NOMO-1 (cell line): ENCODE data around the gene ABCC1.

Experiments
- DNase-seq, 2 experiments: peaks; one replicate each; lab custom pipeline; 2025; ENCODE audit not compliant: unreplicated experiment in 2 of 2; lab: John Stamatoyannopoulos, UW

ABCC1 gene

DNA sequence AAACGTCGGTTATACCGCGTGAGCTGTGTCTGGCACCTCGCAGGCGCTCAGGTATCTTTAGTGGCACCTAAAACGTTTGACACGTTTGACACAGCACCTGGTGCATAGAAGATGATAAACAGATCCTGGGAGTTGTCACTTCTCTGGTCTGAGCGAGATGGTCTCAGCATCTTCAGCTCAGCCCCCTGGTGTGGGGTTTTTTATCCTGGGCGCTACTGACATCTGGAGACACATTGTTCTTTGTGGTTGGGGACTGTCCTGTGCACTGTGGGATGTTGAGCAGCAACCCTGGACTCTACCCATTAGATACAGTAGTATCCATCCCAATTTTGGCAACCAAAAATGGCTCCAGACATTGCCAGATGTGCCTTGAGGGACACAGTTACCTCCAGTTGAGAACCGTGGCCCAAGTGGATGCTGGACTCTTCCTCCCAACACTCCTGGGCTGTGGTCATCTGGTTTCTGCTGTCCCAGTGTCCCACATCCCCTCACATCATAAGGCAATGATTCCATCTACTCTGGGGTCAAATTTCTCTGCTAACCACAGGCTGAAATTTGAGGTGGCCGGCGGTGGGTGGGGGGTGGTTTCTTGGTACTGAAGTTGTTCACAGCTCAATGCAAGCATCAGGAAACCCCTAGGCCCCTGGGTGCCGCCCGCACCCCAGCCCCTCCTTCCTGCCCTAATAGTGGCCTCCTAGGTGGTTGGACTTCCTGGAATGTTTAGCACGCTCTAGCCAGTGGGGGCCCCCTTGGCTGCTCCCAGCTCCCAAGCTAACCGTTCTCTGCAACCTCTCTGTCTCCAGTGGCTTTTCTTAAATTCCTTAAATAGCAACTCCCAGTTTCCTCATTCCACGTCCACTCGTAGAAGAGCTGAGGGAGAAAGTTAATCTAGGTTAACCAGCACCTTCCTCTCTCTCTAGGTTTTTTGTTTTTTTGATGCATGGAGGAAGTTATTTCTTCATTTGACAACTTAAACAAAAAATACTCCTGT, 124.8 kb downstream of the ABCC1 start:
- DNase-seq = peak; percentile 42 to 47

DNA sequence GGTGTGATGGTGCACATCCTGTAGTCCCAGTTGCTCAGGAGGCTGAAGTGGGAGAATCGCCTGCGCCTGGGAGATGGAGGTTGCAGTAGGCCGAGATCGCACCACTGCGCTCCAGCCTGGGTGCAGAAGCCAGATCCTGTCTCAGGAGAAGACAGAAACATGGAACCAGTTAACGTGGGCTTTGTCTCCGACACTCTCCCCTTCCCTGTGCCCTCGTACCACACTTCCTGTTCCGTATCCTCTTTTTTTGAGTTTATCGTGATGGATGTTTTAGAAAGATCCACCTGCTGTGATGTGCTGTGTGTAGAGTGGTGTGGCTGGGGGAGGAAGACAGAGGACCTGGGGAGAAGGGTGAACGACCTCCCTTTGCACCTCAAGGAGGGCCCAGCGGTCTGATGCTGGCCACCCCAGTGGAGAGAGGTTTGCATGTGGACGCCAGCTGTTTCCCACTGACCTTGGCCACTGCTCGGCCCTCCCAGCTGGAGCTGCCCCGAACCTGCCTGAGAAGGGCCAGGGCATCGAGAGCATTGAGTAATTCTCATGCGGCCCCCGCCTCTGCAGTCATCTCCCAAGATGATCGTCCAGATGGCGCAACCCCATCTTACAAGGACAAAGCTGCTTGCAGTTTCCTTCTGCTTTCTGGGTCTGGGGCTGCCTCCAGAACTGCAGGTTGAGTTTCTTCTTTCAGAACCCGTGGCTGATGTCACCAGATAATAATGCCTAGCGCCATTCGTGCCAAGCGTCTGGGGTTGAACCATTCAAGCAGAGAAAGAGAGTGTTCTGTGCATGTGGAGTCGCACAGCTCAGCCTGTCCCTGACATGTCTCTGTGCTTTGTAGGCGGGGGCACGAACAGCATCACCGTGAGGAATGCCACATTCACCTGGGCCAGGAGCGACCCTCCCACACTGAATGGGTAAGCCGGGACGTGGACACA, 126.3 kb downstream of the ABCC1 start:
- peak; percentile 95 to 97 for DNase-seq

DNA sequence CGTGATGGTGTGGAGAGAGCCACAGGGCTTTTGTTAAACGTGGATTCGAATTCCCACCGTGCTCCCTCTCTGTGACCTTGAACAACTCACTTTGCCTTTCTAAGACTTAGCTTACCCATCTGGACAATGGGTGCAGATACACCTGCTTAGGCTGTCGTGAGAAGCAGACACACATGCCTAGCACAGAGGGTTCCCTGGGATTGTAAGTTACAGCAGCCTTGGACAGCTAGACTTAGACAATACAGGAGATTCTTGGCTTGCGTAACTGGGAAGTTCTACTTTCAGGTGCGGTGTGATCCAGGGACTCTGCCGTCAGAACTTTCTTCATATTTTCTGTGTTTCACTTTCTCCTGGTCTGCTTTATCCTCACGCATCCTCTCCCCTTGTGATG, 127.0 kb downstream of the ABCC1 start:
- no peak for DNase-seq

DNA sequence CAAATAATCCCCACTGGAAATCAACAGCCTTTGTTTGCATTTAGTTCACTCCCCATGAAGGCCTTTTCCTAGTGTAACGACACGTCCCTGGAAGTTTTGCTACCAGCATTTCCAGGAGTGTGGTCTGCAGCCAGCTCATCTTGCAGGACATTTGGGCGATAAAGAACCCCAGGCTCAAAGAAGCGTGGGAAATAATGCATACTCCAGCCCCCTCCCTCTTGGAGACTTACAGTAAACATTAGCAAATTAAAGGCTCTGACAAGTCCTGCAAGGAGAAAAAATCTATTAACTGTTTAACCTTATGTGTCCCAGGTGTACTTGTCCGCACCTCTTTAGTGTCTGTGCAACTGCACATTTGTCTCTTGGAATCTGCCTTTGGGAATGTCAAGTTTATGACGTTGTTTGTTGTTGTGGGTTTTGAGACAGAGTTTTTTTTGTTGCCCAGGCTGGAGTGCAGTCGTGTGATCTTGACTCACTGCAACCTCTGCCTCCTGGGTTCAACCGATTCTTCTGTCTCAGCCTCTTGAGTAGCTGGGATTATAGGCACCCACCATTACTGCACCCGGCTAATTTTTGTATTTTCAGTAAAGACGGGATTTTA, 131.1 kb downstream of the ABCC1 start:
- DNase-seq = no peak

DNA sequence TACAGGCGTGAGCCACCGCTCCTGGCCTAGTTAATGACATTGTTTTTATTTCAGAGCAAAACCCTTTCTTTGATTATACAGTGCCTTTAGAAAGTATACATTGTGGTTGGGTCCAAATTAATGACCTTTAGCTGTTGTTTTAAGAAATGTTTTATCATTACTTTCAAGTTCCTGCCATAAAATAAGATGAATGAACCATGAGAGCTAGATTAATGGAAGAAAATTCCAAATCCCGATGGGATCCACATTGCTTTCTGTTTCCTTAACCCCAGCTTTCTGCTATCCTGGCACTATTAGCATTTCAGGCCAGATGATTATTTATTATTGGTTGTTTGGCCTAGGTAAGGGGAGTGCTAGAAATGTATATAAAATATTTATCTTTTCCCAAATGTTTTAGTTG, 131.7 kb downstream of the ABCC1 start:
- DNase-seq = no peak

DNA sequence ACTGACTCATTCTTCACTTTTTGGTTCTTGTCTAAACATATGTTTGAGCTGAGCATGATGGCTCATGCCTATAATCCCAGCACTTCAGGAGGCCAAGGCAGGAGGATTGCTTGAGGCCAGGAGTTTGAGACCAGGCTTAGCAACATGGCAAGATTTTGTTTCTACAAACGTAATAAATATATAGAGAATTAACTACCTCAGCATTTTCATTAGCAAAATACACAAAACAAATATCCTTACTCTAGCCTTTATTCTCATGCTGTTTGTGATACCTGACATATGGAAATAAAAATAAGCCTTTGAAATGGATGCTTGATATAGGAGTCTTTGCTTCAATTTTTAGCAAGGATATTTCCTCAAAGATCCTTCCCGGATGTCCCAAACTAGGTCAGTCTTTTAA, 132.8 kb downstream of the ABCC1 start:
- DNase-seq = no peak

DNA sequence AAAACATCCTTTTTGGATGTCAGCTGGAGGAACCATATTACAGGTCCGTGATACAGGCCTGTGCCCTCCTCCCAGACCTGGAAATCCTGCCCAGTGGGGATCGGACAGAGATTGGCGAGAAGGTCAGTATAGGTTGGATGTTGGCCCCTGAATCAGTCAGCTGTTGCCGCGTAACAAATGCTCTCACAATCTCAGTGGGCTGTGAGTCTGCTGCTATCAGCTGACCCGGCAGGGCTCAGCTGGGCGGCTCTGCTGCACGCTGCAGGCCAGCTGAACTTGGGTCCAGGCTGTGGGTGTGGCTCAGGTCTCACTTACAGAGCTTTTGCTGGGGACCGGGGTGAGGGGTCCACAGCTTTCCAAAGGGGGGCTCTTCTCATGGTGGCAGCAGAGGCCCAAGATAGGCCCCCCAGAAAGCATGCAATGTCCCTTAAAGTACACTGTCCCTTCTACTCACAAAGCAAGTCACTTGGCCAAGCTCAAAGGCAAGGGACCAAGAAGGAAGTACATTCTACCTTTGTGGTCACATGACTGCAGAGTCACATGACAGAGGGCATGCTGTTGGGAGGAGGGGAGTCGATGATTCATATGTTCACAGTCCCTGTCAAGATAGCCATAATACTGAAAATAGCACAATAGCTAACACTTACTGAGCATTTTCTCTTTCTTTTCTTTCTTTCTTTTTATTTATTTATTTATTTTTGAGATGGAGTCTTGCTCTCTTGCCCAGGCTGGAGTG, 134.2 kb downstream of the ABCC1 start:
- peak; percentile 40 to 55 for DNase-seq

DNA sequence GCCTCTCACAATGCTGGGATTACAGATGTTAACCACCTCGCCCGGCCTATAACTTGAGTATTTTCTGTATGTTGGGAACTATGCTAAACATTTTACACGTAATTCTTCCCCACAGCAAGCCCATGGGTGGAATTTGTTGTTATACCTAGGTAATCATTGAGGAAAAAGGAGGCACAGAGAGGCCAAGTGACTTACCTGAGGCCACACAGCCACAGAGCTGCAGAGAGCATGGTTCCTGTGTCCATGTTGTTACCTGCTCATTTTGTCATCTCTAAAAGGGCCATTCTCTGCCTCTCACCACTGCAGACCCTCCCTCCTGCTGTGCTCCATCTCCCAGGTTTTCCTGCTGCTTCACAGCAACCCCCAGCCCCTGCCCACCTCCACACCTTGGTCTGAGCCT, 135.5 kb downstream of the ABCC1 start:
- no peak for DNase-seq

DNA sequence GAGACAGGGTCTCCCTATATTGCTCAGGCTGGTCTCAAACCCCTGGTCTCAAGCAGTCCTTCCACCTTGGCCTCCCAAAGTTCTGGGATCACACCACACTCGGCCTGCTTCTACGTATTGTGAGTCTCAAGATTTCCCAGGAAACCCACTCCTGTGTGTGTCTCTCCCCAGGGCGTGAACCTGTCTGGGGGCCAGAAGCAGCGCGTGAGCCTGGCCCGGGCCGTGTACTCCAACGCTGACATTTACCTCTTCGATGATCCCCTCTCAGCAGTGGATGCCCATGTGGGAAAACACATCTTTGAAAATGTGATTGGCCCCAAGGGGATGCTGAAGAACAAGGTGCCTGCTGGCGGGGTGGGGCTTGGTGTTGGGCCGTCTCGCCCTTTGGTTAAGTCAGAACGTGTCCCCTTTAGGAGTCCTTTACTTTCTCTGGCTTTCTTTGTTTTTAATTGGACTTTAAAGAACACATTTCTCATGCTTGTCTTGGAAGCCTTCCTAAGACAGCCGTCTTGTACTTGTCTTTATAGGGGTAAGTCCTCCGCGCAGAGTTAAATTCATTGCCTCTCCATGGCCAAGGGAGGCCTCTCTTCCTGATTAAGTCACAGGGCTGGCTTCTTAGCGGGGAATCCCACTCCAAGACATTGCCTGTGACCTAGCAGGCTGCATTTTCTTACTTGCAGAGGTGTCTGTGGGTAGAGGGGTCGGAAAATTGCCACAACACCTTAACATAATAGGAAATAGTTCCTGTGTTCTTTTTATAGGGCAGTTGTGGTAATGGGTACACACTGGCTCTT, 137.4 kb downstream of the ABCC1 start:
- DNase-seq = no peak

DNA sequence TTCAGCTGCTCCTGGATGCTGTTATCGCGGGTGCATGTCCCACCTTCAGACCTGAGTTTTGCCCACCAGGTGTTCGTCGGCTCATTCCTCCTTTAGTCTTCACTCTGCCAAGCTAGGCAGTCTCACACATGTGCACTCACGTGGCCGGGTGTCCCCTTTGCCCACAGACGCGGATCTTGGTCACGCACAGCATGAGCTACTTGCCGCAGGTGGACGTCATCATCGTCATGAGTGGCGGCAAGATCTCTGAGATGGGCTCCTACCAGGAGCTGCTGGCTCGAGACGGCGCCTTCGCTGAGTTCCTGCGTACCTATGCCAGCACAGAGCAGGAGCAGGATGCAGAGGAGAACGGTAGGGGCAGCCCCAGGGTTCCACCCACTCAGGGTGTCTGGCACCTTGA, 140.8 kb downstream of the ABCC1 start:
- DNase-seq = no peak

DNA sequence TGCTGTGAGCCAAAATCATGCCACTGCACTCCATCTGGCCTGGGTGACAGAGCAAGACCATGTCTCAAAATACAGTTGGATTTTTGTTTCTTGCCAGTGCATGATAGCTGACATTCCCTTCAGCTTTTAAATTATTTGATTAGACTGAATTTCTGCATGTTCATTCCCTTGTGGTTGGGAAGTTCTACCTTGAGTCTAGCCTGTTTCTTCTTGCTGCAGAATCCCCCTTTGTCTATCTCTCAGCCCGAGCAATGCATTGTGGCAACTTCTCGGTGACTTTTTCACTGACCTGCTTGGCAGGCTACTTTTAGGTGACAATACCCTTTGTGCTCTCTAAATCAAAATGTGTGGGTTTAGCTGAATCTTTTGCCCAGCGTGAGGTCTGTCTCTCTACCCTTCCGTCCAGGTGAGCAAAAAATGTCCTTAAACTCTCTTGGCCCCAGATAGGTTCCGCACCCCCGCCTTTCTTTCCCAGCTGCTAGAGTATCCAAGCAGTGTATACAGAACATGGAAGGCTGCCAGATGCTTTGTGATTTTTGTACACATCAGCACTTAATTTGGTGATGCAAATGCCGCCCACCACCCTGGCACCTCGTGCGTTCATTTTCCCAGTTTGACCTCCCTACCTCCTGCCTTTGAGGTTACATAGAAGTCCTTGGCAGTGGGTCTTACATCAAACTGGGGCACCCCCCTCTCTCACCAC, 143.7 kb downstream of the ABCC1 start:
- no peak for DNase-seq

DNA sequence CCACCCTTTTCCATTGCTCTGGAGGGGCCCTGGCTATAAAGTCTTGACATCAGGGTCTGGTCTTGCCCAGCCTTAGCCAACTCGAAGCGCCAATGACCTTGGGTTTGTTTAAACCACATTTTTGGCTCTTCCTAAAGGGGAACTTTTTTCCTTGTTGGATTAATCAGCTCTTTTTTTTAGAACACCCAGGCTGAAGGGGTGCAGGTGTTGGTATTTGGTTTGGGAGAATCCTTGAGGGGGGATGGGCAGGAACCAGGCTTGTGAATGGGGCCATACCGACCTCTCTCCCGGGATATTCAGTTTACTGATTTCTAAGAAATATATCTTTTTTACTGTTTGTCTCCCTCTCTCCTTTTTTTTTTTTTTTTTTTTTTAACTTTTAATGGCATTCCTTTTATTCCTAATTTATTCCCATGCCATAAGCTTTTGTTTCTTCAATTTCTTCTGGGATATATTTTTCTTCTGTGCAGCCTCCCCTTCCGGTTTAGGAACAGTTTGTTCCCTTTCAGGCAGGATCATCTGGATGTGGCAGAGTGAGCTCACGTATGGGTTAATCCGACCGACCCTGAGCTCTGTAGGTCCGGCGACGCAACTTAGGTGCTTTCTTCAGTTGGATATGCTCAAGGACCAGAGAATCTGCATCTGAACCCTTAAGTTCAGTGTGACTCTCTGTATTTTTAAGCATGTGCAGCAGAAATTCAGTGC, 144.4 kb downstream of the ABCC1 start:
- DNase-seq = no peak

DNA sequence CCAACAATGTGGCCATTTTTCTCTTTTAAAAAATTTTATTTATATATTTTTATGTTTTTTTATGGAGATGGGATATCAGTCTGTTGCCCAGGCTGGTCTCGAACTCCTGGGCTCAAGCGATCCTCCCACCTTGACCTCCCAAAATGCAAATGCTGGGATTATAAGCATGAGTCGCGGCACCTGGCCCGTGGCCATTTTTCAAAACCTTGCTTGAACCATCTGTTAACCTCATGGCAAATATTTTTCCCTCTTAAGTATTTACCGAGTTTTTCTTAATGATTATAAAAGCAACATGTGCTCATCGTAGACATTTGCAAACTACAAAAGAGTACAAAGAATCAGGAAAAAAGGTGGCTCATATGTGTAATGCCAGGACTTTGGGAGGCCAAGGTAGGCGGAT, 146.2 kb downstream of the ABCC1 start:
- DNase-seq = no peak

DNA sequence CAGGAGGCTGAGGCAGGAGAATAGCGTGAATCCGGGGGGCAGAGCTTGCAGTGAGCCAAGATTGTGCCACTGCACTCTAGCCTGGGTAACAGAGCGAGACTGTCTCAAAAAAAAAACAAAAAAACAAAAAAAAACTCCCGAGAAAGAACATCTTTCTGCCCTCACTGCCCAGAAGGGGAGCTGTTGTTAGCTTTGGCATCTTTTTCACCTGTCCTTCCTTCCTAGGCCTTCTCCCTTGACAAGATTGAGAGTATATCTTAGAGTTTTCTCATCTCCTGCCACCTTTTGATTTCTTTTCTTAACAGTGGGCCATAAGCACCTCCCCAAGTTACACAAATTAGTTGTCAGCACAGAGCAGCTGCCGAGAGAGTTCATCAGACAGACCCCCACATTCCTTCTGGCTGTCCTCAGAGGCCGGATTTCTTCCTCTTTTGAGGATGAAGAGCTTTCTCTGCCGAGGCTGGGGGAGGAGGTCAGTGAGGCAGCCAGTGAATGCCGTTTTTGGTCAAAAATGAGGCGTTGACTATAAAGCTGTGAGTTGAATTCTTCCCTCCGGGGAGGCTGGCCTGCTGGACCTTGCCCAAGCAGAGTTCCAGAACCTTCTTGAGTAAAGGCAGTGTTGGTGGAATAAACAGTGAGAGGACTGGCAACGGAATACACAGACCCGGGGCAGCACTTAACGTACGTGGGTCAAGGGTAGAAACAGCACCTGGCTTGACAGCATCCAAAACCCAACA, 146.9 kb downstream of the ABCC1 start:
- no peak for DNase-seq

DNA sequence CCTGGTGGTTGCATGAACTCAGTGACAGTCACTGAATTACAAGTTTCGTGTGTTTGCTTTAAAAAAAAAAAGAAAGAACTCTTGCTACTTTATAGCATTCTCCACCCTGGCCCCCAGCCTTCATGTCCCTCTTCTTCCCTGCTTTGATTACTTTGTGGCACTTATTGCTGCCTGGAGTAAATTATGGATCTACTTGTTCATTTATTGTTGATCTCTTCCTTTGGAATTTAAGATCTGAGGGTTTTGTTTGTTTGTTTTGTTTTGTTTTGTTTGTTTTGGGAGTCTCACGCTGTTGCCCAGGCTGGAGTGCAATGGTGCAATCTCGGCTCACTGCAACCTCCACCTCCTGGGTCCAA, 147.4 kb downstream of the ABCC1 start:
- no peak for DNase-seq

DNA sequence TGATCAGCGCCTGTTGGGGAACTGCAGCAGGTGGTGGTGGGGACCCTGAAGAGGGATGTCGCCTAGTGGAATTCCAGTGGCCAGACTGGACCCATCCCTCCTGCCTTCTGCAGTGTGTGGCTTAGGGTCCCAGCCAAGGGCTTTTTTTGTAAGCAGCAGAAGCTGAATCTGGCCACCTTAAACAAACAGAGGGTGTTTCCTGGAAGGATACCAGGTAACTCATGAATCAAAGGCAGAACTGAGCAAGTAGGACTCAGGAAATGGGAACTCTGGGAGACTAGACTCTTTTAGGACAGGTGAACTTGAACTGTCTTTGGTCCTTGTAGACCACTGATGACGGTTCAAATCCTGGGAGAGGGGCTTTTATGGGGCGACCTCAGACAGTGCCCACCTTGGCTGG, 149.9 kb downstream of the ABCC1 start:
- DNase-seq = no peak

DNA sequence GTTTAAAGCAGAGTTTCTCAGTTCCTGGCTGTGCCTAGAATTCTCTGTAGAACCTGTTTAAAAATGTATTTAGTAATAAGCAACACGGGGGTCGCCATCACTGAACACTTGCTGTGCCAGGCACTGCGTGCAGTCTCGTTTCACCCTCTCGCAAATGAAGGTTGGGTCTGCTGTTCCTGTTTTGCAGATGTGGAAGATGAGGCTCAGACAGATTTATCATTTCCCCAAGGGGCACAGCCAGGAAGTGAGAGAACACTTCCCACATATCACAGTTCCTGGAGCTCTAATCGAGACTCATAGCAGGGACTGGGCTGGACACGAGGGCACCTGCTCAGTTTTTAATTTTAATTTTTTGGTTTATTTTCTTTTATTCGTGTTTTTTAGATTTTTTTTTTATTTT, 151.2 kb downstream of the ABCC1 start:
- no peak for DNase-seq

DNA sequence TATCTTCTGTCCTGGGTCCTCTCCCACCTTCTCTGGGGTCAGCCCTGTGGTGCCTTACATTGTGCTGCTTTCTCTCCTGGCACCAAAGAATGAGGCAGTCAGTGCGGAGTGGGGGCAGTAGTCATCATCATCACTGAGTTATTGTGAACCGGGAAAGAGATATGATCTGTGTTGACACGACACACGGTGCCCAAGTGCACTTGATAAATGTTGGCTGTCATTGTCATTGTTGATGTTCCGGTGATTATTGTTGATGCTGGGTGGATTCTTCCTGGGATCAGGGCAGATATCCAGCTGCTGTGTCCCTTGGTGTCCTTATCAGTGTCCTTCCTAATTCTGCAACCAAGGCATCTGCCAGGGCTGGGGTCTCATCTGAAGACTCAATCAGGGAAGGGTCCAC, 152.2 kb downstream of the ABCC1 start:
- DNase-seq = no peak
